NCI-H146 (cell line): ENCODE measurements around the gene UBTD2.
A peak's percentile ranks its signal among the peaks of the same experiment; 100 is the strongest.

Experiments used
- DNase-seq: peaks from one replicate; lab custom pipeline; 2025; lab: John Stamatoyannopoulos, UW

Gene UBTD2

DNA sequence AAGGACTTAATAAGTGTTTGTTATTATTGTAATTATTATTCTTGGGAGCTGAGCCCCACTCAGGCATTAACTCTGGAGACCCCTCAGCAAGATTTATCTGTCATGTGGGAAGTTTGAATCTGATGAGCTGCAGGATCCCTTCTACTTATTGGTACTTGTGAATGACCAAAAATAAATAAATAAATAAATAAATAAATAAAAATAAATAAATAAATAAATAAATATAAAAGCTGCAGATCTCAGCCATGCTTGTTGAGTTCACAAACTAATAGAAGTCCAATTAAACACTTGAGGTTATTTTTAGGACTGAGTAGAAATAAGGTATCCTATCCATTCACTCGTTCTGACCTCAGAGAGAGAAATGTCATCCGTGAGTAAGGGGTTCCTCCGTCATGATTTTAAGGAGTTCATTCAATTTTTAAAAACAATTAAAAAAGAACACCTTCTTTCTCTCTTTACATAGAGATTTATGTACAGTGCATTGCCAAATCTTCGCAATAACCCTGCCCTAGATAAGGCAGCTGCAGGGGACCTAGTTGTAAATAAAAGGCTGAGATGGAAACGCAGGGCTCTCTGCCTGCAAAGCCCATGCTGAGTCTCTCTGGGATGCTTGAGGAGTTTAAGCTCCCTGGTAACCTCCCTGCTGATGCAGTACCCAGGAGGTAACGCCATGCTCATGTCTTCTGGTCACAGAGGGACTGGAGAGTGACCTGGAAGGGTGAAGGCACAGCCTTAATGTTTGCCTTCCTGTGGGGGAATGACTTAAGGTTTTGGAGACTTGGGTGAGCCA lies 88.4 kb downstream of the UBTD2 start:
- peak; percentile 11 for DNase-seq

DNA sequence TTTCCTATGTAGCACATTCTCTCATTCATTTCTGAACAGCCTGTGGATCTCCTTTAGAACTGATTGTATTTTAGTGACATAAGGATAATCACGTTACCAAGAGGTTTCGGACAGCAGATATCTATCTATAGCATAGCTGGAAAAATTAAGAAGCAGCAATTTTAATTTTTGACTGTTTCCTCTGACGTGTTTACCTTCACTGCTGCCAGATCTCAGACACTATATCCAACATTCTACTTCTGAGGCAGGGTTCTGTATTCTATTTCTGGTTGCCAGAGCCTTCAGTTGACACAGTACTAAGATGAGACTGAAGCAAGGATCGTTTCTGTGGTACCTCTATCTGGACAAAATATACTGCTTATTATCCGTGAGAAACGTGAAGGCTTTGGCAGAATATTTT lies 89.7 kb downstream of the UBTD2 start, which contains the start of gene EFCAB9:
Gene EFCAB9 (plus strand): TSS at position 301 of the 400 bp plus-strand sequence. CDS start 1 bp downstream, at position 302.
- no peak for DNase-seq

DNA sequence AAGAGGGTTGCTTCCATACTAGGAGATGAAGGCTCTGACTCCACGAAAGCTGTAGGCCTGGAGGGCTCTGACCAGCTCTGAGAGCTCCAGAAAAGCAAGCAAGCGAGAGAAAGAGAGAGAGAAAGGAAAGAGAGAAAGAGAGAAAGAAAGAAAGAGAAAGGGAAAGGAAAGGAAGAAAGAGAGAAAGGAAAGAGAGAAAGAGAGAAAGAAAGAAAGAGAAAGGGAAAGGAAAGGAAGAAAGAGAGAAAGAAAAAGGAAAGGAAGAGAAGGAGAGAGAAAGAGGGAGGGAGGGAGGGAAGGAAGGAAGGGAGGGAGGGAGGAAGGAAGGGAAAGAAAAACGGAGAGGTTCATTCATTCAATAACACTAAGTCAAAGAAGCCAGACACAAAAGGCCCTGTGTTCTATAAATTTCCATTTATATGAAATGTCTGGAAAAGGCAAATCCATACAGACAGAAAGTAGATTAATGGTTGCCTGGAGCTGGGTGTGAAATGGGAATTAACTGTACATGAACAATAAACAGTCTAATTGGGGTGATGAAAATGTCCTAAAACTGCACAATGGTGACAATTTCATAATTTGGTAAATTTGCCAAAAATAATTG lies 93.8 kb downstream of the UBTD2 start:
- no peak for DNase-seq

DNA sequence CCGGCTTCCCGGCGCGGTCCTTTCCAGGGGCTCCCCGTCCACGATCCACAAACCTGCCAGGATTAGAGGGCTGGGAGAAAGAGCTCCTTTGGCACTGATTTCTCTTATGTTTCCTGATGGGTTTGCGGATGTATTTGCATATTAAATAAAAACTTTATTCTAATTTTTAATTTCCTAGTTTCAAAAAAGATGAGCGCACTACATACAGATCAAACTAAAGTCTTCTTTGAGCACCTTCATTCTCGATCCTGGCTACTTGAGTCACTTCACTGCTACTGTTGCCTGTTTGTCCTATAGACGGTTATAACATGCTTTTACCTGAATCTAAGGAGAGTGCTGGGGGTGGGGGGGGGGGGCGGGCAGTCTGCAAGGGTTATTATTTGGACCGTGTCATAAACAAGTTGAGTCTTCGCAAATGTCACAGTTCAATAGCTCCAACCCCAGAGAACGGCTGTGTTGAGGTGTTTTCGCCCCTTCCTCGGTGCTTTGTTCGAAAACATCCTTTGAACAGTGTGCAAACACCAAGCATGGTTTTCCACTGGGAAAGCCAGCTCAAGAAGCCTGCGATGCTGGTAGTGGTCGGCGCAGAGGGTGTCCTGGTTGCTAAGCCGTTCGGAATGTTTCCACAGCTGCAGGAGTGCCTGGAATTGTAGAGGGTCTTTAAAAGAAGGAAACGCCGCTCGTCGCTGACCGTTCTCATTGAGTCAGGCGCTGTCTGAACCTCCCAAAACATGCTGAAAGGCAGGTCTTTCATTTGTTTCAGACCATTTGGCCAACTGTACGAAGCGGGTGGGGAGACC lies 94.5 kb downstream of the UBTD2 start:
- DNase-seq = peak; percentile 44

DNA sequence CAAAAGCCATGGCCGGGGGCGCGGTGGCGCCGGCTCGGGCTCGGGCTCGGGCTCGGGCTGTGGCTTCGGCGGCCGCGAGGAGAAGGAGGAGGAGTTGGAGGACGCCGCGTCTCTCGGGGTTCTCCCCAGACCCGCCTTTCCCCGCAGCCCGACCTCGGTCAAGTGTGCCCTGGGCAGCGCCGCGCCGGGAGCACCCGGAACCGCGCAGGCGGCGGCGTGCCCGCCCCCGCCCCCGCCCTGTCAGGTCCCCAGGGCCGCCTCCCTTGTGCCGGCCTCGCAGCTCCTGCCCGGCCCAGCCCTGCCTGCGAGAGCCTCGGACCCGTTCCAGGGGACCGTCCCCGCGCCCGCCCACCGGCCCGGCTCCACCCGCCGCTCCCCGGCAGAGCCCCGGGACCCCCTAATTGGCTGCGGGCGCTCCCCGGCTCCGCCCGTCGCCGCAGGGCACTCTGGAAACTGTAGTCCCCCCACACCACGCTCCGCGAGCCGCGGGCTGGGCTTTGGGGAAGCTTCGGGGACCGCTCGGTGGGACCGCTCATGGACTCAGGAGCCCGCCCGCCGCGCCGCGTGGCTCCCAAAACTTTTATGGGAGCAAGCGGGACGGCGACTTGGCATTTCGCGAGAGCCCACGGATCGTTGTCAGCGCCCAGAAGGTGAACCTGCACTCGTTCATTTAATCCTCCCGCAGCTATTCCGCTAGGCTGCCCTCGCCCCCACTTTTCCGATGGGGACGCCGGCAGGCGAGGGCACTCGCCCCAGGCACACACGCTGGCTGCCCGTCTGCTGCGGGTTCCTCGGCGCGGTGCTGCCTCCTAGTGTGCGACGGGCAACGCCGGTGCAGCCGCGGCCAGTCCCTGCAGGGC lies 95.3 kb downstream of the UBTD2 start, which contains the start of gene STK10:
Gene STK10 (minus strand): TSS at position 192 of the 860 bp plus-strand sequence. CDS start 182 bp downstream, at position 10.
- peak; percentile 83 for DNase-seq

DNA sequence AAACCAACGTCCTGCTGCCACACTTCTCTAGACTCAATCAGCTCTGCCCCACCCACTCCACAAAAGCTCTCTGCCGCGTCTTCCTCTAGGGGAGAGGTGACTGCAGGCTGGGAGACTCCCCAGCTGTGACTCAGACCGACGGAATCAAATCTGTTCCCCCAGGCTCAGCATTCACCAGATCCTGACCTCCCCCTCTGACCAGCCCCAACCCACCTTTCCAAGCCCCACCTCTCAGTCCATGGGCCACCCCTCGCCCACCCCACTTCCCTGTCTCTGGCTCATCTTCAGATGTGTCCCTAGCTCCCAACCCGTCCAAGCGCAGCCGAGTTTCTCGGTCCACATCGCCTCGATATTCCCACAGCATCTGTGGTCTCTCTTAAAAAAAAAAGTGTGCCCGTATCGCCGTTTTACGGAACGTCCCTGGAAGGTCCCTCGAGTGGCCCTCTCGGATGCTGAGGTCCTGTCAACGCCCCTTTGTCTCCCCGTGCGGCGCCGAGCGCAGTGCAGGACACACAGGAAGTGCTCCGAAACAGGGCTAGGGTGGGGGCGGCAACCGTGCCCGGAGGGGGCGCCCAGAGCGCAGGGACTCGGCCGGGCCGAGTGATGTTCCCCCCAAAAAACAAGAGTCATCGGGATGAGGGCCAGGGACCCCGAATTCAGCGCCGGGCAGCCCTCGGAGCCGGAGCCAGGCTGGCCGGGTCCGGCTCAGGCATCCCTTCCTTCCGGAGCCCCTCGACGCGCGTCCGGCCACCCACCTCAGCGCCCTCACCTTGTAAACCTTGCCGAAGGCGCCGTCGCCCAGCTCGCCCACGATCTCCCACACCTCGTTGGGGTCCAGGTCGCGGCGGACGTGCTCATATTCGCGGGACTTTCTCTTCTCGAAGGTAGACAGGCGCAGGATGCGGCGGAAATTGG lies 96.2 kb downstream of the UBTD2 start:
- peak; percentile 43 for DNase-seq

DNA sequence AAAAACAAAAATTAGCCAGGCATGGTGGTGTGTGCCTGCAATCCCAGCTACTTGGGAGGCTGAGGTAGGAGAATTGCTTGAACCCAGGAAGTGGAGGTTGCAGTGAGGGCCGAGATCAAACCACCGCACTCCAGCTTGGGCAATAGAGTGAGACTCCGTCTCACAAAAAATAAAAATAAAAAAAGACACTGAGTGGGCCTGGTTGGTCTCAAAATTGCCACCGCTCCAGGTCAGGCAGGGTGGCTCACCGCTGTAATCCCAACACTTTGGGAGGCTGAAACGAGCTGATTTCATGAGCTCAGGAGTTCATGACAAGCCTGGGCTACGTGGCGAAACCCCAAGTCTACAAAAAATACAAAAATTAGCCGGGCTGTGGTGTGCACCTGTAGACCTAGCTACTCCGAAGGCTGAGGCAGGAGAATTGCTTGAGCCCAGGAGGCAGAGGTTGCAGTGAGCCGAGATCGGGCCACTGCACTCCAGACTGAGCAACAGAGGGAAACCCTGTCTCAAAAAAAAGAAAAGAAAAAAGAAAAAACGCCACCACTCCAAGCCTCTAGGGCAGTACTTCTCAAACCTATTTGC lies 97.4 kb downstream of the UBTD2 start:
- DNase-seq = no peak

DNA sequence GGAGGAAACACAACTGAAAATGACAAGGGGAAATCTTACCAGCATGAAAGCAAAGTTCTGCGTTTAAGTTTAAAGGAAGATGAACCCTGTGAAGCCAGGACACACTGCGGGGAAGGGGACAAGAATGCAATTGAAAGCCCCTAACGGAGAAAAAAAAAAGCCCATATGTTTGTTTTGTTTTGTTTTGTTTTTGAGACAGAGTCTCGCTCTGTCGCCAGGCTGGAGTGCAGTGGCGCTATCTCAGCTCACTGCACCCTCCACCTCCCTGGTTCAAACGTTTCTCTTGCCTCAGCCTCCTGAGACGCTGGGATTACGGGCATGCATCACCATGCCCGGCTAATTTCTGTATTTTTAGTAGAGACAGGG lies 98.5 kb downstream of the UBTD2 start:
- no peak for DNase-seq

DNA sequence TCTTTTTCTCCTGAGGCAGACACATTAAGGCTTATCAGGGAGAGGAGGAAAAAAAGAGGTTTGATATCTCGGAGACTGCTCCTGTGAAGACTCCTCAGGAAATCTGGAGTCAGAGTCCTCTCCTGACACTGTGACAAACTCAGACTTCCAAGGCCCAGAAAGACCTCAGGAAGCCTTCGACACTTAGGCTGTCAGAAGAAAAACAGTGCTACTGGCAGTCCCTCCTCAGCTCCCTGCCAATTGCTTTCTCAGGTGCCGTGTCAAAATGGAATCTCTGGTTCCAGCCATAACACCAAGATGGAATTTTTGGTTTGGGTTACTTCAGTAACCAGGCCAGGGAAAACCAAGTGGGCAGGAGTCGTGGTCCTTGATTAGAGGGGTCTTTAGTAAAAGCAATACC lies 99.7 kb downstream of the UBTD2 start:
- no peak for DNase-seq

DNA sequence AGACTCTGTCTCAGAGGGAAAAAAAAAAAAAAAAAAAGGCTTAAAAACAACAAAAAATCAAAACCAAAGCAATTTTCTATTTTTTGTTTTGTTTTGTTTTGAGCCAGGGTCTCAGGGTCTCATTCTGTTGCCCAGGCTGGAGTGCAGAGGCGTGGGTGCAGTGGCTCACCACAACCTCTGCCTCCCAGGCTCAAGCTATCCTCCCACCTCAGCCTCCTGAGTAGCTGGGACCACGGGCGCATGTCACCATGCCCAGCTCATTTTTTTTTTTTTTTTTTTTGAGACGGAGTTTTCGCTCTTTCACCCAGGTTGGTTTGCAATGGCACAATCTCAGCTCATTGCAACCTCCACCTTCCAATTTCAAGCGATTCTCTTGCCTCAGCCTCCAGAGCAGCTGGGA lies 101.3 kb downstream of the UBTD2 start:
- DNase-seq = no peak

DNA sequence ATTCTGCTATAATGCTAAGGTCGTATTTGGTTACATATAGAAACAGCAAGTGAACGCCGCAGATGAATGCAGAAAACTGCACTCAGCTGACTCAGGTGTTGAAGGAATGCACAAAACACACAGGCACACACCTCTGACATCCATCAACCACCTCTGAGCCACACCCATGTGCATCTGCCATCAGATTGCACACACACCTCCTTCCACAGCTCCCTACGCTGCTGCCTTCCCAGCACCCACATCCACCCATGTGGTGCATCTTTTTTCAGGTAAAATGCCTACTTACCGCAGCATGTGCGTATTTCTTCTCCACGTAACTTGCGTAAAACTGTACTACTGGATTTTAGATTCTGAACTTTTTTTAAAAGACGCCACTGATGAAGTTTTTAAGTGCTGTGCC lies 102.6 kb downstream of the UBTD2 start:
- no peak for DNase-seq

DNA sequence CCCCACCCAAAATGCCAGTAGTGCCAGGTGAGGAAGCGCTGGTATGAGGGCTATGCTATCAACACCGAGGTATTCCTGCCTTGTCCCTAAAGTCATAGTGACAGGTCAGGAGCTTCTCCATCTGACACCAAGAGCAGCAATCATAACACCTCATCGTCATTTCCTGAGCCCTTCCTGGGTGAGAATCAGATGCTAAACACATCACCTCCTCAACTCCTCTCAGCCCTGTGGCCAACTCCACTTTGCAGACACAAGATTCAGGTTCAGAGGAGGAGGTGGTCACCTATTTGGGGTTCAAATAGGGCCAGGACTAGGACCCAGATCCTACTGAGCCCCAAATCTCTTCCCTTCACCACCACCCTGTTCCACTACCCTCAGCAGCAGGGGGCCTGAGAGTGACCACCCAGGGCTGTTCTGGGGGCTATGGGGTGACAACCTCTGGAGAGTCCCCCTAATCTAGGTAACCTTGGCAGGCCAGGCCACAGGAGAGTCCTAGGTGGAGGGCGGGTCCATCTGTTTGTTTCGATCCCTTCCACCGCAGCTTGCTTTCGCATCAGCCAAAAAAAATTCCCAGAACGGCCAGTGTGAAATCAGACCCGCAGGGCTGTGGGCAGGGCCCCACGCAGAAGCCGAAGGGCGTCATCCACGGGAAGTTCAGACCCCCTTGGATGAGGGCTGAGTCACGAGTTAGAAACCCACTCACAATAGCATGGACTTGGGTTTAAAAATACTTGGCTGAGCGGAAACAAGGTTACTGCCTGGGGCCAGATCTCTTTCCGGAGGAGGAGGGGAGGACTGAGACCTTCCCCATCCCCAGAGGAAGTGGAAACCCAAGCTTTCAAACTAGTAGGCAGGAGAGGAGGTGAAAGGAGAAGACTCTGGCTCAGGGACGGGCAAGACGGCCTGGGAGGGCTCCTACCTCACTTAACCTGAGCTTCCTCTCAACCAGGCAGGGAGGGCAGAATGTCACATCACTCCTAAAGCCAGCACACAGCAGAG lies 104.3 kb downstream of the UBTD2 start:
- DNase-seq = no peak

DNA sequence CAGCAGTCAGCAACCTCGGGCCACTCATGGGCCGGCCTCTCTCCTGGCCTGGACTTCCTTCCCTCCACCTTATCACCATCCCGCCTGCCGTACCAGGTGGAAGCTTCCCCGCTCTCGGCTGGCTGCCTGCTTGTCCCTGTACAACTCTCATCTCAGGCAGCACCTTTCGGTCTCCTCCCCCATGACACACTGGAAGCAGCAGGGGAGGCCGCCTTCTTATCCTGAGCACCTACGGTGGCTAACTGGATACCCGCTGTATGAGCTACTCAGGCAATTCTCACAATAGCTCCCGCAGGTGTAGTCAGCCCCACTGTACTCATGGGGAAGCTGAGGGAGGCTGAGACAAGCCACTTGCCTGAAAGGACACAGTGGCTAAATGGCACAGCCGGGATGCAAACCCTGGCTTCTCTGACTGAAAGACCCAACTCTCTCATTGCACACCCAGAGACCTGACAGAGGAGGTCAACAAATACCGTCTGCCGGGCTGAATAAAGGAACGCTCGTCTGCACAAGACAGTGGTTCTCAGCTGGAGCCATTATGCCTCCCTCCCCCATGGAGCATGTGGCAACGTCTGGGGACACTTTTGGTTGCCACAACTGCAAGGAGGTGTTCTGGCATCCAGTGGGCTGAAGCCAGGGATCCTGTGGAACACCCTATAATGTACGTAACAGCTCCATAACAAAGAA lies 105.1 kb downstream of the UBTD2 start:
- peak; percentile 6 for DNase-seq

DNA sequence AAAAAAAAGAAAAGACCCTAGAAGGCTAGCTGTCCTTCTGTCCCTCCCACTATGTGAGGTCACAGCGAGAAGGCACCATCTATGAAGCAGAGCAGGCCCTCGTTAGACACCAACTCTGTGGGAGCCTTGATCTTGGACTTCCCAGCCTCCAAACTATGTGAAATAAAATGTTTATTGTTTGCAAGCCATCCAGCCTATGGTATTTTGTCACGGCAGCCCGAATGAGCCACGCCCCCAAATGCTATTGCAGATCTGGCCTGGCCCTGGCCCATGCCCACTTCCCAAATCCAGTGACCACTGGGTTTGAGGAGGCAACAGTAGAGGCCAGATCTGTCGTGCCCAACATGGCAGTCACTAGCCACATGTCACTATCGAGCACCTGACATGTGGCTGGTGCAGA lies 106.4 kb downstream of the UBTD2 start:
- no peak for DNase-seq

DNA sequence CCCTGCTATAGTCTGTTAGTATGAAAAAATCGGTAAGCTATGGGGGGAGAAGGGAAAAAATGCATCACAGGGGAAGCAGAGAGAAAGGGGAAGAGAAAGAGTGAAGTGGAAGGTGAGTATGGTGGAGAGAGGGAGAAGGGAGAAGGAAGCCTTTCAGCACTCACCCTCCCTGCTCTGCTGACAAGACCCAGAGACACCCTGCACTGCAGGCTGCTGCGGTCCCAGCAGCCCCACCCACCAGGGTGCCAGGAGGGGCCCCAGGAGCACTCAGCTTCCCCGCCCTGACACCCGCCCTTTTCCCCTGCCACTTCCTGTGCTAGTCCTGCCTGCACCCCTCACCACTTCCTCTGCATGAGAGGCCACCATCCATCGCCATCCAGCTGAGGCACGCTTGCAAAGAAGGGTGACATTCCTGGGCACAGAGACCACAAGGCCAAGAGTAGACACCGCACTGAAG lies 108.3 kb downstream of the UBTD2 start:
- no peak for DNase-seq

DNA sequence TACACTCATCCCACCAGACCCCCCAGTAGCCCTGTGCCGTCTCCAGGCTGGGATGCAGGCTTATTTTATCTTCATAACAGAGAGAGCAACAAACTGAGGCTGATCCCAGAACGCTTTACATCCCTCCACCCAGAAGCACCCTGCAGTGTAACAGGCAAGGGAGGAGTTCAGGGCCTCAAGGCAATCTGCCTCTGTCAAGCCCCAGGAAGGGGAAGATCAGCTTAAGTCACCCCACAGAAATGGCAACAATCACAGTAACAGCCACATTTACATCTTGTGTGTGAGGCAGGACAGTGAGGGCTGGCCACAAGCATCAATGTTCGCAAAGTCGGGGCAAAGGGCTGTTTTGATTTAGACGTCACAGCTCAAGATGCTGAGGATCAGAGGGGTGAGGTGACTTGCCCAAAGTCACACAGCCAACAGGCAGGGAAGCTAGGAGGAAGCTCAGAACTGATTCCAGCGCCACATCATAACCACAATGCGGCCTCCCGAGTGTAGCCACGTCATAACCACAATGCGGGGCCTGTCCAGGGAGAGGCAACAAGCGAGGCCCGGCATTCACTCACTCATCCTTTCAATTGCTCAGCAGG lies 109.9 kb downstream of the UBTD2 start:
- DNase-seq = no peak

DNA sequence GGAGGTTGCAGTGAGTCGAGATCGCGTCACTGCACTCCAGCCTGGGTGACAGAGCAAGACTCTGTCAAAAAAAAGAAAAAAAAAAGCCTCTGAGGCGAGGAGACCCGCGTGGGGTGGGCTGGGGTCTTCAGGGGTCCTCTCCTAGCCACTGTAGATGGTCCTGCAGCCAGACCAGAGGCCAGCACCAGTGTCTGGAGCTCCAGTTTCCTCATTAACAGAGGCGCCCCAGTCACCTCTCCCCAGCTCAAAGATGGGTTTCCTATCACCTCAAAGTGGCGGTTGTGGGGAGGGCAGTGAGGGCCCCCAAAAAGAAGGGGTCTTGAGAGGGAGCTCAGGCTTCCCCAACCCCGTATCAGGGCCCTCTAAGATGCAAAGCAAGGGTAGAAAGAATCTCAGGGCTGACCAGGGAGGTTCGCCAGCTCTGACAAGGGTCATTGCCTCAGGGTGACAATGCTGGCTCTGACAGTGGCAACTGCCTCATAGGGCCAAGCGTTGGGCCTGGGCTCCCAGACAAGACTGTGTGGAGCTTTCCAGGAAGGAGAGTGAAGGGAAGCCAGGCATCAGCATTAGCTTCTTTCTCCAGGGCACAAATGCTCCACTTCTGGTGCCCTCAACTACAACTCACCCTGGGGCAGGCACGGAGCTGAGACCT lies 110.5 kb downstream of the UBTD2 start:
- no peak for DNase-seq
